SK-N-SH (cell line): ENCODE measurements around the gene TAOK1. TPM values are rescaled to one million over a fixed set of nuclear protein-coding genes. Genes with fewer than 3 reads are reported as not detected.

Experiments used
- CTCF ChIA-PET: fragments of 300-600, 350-600 bp; formaldehyde crosslinking; extraction: SDS; loops from one replicate; lab custom pipeline; 2021; lab: Yijun Ruan, JAX
- POLR2A ChIA-PET: fragments of 350-600 bp; sonication (Branson Sonifier 250); formaldehyde crosslinking; extraction: SDS; loops from one replicate; lab custom pipeline; 2020; ENCODE audit warnings: antibody characterized with exemption, inconsistent platforms; lab: Yijun Ruan, JAX
- DNase-seq: peaks from one replicate; pipeline ENCODE4 v3.0.0; 2012
- H2AFZ ChIP-seq: fragments of 200-600 bp; sonication (generic); 2 replicates; pipeline ENCODE4 v1.8.1; 2016; ENCODE audit warnings: antibody characterized with exemption, mild to moderate bottlenecking, low read depth
- H3F3A ChIP-seq: fragments of 200-600 bp; sonication (generic); replicated peaks from 2 replicates; pipeline ENCODE3; 2016; ENCODE audit warnings: antibody characterized with exemption, mild to moderate bottlenecking; ENCODE audit not compliant: insufficient read depth
- H3K27ac ChIP-seq, 2 experiments: fragments of 200-500 bp in 1 of 2; fragments of 200-600 bp in 1 of 2; sonication (Bioruptor generic) in 1 of 2; sonication (generic), shearing (Covaris generic) in 1 of 2; 2 replicates each; pipeline versions ENCODE4 v1.5.1 to v1.6.1; 2014 to 2016; ENCODE audit warnings: low read depth in 2 of 2, inconsistent platforms in 1 of 2, low read length in 1 of 2, mild to moderate bottlenecking in 1 of 2, mixed read lengths in 1 of 2
- H3K27me3 ChIP-seq: fragments of 200-600 bp; sonication (generic), shearing (Covaris generic); 2 replicates; pipeline ENCODE4 v1.6.1; 2016; ENCODE audit warnings: mixed run types; ENCODE audit not compliant: insufficient read depth
- H3K36me3 ChIP-seq, 2 experiments: fragments of 200-500 bp in 1 of 2; fragments of 200-600 bp in 1 of 2; sonication (Bioruptor generic) in 1 of 2; sonication (generic) in 1 of 2; replicated peaks in 1 of 2; 2 replicates each; pipeline versions ENCODE3 to v1.5.1; 2014 to 2016; ENCODE audit warnings: low read length in 1 of 2, mild to moderate bottlenecking in 1 of 2; ENCODE audit not compliant: insufficient read depth in 2 of 2, control insufficient read depth in 1 of 2
- H3K4me1 ChIP-seq, 2 experiments: fragments of 200-500 bp in 1 of 2; fragments of 200-600 bp in 1 of 2; sonication (Bioruptor generic) in 1 of 2; sonication (generic), shearing (Covaris generic) in 1 of 2; 2 replicates each; pipeline versions ENCODE4 v1.5.1 to v1.6.1; 2014 to 2016; ENCODE audit warnings: low read depth in 1 of 2, low read length in 1 of 2, mixed run types in 1 of 2; ENCODE audit not compliant: insufficient read depth in 2 of 2, control insufficient read depth in 1 of 2
- H3K4me2 ChIP-seq: fragments of 200-600 bp; sonication (generic), shearing (Covaris generic); 2 replicates; pipeline ENCODE4 v1.6.1; 2017; ENCODE audit warnings: mixed run types
- H3K4me3 ChIP-seq, 2 experiments: fragments of 200-500 bp in 1 of 2; fragments of 200-600 bp in 1 of 2; sonication (Bioruptor generic) in 1 of 2; sonication (generic), shearing (Covaris generic) in 1 of 2; 2 replicates each; pipeline versions ENCODE4 v1.5.1 to v1.8.1; 2014 to 2016; ENCODE audit warnings: low read depth in 2 of 2, inconsistent platforms in 1 of 2, low read length in 1 of 2, mild to moderate bottlenecking in 1 of 2, mixed read lengths in 1 of 2, moderate library complexity in 1 of 2
- H3K79me2 ChIP-seq: fragments of 200-600 bp; sonication (generic); 2 replicates; pipeline ENCODE4 v1.8.1; 2017; ENCODE audit warnings: mild to moderate bottlenecking; ENCODE audit not compliant: insufficient read depth
- H3K9ac ChIP-seq: fragments of 200-600 bp; sonication (generic); 2 replicates; pipeline ENCODE4 v1.6.1; 2017; ENCODE audit warnings: mixed run types
- H3K9me2 ChIP-seq: fragments of 200-600 bp; sonication (generic); 2 replicates; pipeline ENCODE4 v1.6.1; 2017; ENCODE audit warnings: mixed run types
- H3K9me3 ChIP-seq: fragments of 200-600 bp; sonication (generic); 2 replicates; pipeline ENCODE4 v1.6.1; 2017; ENCODE audit warnings: mixed run types, mild to moderate bottlenecking, moderate library complexity
- H4K20me1 ChIP-seq: fragments of 200-600 bp; sonication (generic); 2 replicates; pipeline ENCODE4 v1.6.1; 2017; ENCODE audit warnings: mild to moderate bottlenecking, mixed run types; ENCODE audit not compliant: insufficient read depth
- CHD2 ChIP-seq: fragments of 150-350 bp; IDR thresholded peaks from 2 replicates; pipeline ENCODE4 v1.6.1; 2018; ENCODE audit warnings: low read length; ENCODE audit not compliant: partially characterized antibody
- EP300 ChIP-seq, 2 experiments: IDR thresholded peaks; 2 replicates each; pipeline versions ENCODE4 v1.4.0 to v1.6.1; 2012; ENCODE audit warnings: borderline replicate concordance in 1 of 2, low read depth in 1 of 2, low read length in 1 of 2
- FOSL2 ChIP-seq: IDR thresholded peaks from 2 replicates; pipeline ENCODE4 v1.4.0; 2012; ENCODE audit warnings: low read depth, mild to moderate bottlenecking, moderate library complexity, borderline replicate concordance
- FOXJ3 ChIP-seq: sonication (generic); formaldehyde crosslinking; IDR thresholded peaks from 2 replicates; pipeline ENCODE4 v1.5.1; 2020; ENCODE audit warnings: mild to moderate bottlenecking, missing genetic modification reagents
- GABPA ChIP-seq: IDR thresholded peaks from 2 replicates; pipeline ENCODE4 v1.4.0; 2012; ENCODE audit warnings: low read depth, mild to moderate bottlenecking
- GATA2 ChIP-seq: sonication (generic); formaldehyde crosslinking; IDR thresholded peaks from 2 replicates; pipeline ENCODE4 v1.5.0; 2020; ENCODE audit warnings: mild to moderate bottlenecking, missing genetic modification reagents
- MXI1 ChIP-seq: IDR thresholded peaks from 2 replicates; pipeline ENCODE4 v1.6.1; 2012; ENCODE audit warnings: mild to moderate bottlenecking, low read depth, low read length, improper control_type of control experiment
- NFIC ChIP-seq: IDR thresholded peaks from 2 replicates; pipeline ENCODE4 v1.4.0; 2012; ENCODE audit warnings: borderline replicate concordance
- NRF1 ChIP-seq: IDR thresholded peaks from 2 replicates; pipeline ENCODE4 v1.6.1; 2012; ENCODE audit warnings: low read depth, mild to moderate bottlenecking, low read length
- POLR2AphosphoS5 ChIP-seq: IDR thresholded peaks from 2 replicates; pipeline ENCODE4 v1.6.1; 2012; ENCODE audit warnings: low read depth, low read length
- RAD21 ChIP-seq: IDR thresholded peaks from 2 replicates; pipeline ENCODE4 v1.6.1; 2012; ENCODE audit warnings: mild to moderate bottlenecking, low read length
- RXRA ChIP-seq: IDR thresholded peaks from 2 replicates; pipeline ENCODE4 v1.4.0; 2012; ENCODE audit warnings: low read depth, mild to moderate bottlenecking, borderline replicate concordance
- SIN3A ChIP-seq: IDR thresholded peaks from 2 replicates; pipeline ENCODE4 v1.6.1; 2012; ENCODE audit warnings: low read depth, mild to moderate bottlenecking, low read length, moderate library complexity, borderline replicate concordance
- SMC3 ChIP-seq: IDR thresholded peaks from 2 replicates; pipeline ENCODE4 v1.6.1; 2012; ENCODE audit warnings: low read depth, low read length, improper control_type of control experiment
- TEAD4 ChIP-seq: IDR thresholded peaks from 2 replicates; pipeline ENCODE4 v1.4.0; 2012; ENCODE audit warnings: mild to moderate bottlenecking, borderline replicate concordance; ENCODE audit not compliant: insufficient read depth
- YY1 ChIP-seq: IDR thresholded peaks from 2 replicates; pipeline ENCODE4 v1.4.0; 2012; ENCODE audit warnings: low read depth, mild to moderate bottlenecking
- WGBS: methylation state at CpG from one replicate; pipeline ENCODE4 v1.1.6; 2017; ENCODE audit warnings: low lambda C conversion rate; 5-methylcytosine and 5-hydroxymethylcytosine counted together
- polyA plus RNA-seq, 3 experiments: library from polyadenylated mRNA; depleted of rRNA; stranded (reverse); fragments of >200 nt; gene quantifications; 2 replicates each; pipeline ENCODE4 v1.2.3, GENCODE V29; 2012
- TF ChIP-seq, protein P1 (sequence below): IDR thresholded peaks from 2 replicates; pipeline ENCODE4; 2012
- TF ChIP-seq, protein P2 (sequence below): fragments of 150-350 bp; IDR thresholded peaks from 2 replicates; pipeline ENCODE4 v1.6.1; 2017; ENCODE audit warnings: antibody characterized with exemption, low read length, low read depth, borderline replicate concordance
- TF ChIP-seq, protein P3 (sequence below): fragments of 200-600 bp; sonication (generic); IDR thresholded peaks from 2 replicates; pipeline ENCODE4 v1.6.1; 2017; ENCODE audit warnings: antibody characterized with exemption, mild to moderate bottlenecking, moderate library complexity

Gene TAOK1
- polyA plus RNA-seq, 1 of the 3 experiments (the other 2 are of a cell fraction): 5.9 TPM

DNA sequence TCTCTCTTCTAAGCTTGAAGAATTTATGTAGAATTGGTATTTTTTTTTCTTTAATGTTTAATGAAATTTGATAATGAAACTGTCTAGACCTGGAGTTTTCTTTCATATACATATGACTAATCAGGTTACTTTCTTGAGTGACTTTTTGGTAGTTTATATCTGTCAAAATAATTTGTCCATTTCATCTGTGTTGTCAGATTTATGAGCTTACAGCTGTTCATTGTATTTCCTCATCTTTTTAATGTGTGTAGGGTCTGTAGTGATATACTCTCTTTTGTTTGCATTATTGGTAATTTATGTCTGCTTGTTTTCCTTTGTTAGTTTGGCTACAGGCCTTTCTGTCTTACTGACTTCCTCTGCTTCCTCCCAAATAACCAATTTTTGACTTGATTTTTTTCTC, 55.7 kb downstream of the TAOK1 start:
- Histone ChIP-seq H3K36me3 (peaks cover 0 to 17% of the 10 kb centered on the region in 2 experiments), H3K4me2 (no peak overlapping the region), H3K9me2 (no peaks in the 10 kb centered on the region), H3K4me1 (peaks cover 4 to 25% of the 10 kb centered on the region in 2 experiments; a peak in 3 of 4 replicates), H3K27me3 (no peaks in the 10 kb centered on the region), H3F3A (peaks cover 41% of the 10 kb centered on the region), H3K4me3 (no peak overlapping the region), H4K20me1 (peaks cover 97% of the 10 kb centered on the region), H3K9ac (no peak overlapping the region), H3K9me3 (no peaks in the 10 kb centered on the region), H2AFZ (no peak overlapping the region), H3K27ac (peak overlapping the region in 1 of 2 experiments; percentile 62; a peak in 1 of 4 replicates), H3K79me2 (peaks cover 97% of the 10 kb centered on the region)
- no peak for TF ChIP-seq SIN3A
- TF ChIP-seq GABPA: no peak
- TF ChIP-seq CHD2: no peak
- no peak for TF ChIP-seq RXRA
- TF ChIP-seq NFIC: no peak
- TF ChIP-seq MXI1: no peak
- no peak for TF ChIP-seq SMC3
- TF ChIP-seq POLR2AphosphoS5: no peak
- TF ChIP-seq, protein P1, sequence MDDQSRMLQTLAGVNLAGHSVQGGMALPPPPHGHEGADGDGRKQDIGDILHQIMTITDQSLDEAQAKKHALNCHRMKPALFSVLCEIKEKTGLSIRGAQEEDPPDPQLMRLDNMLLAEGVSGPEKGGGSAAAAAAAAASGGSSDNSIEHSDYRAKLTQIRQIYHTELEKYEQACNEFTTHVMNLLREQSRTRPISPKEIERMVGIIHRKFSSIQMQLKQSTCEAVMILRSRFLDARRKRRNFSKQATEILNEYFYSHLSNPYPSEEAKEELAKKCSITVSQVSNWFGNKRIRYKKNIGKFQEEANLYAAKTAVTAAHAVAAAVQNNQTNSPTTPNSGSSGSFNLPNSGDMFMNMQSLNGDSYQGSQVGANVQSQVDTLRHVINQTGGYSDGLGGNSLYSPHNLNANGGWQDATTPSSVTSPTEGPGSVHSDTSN: no peak
- TF ChIP-seq YY1: no peak
- TF ChIP-seq RAD21: no peak
- no peak for TF ChIP-seq NRF1
- TF ChIP-seq, protein P2, sequence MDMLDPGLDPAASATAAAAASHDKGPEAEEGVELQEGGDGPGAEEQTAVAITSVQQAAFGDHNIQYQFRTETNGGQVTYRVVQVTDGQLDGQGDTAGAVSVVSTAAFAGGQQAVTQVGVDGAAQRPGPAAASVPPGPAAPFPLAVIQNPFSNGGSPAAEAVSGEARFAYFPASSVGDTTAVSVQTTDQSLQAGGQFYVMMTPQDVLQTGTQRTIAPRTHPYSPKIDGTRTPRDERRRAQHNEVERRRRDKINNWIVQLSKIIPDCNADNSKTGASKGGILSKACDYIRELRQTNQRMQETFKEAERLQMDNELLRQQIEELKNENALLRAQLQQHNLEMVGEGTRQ: no peak
- TF ChIP-seq GATA2: no peak
- no peak for DNase-seq
- ChIA-PET POLR2A (no interaction called here), CTCF (interaction anchor here (0.8 kb wide), 1 partner anchor 14 kb away, joined by 3 read pairs; no protein-coding TSS in a partner anchor)

- Histone ChIP-seq H2AFZ (no peak overlapping the region), H3K4me2 (no peak overlapping the region), H3K9me2 (no peaks in the 10 kb centered on the region), H3K36me3 (peaks cover 17 to 34% of the 10 kb centered on the region in 2 experiments), H3K4me1 (peaks cover 4 to 8% of the 10 kb centered on the region in 2 experiments; a peak in 3 of 4 replicates), H3F3A (peaks cover 20% of the 10 kb centered on the region), H3K4me3 (no peak overlapping the region), H3K79me2 (peaks cover 99% of the 10 kb centered on the region), H3K27ac (no peak overlapping the region), H3K9ac (no peak overlapping the region), H3K27me3 (no peaks in the 10 kb centered on the region), H3K9me3 (no peaks in the 10 kb centered on the region), H4K20me1 (peaks cover 69% of the 10 kb centered on the region)
- no peak for DNase-seq
- 98% methylated on average over 5 of the region's 5 CpGs for WGBS
- TF ChIP-seq, protein P3, sequence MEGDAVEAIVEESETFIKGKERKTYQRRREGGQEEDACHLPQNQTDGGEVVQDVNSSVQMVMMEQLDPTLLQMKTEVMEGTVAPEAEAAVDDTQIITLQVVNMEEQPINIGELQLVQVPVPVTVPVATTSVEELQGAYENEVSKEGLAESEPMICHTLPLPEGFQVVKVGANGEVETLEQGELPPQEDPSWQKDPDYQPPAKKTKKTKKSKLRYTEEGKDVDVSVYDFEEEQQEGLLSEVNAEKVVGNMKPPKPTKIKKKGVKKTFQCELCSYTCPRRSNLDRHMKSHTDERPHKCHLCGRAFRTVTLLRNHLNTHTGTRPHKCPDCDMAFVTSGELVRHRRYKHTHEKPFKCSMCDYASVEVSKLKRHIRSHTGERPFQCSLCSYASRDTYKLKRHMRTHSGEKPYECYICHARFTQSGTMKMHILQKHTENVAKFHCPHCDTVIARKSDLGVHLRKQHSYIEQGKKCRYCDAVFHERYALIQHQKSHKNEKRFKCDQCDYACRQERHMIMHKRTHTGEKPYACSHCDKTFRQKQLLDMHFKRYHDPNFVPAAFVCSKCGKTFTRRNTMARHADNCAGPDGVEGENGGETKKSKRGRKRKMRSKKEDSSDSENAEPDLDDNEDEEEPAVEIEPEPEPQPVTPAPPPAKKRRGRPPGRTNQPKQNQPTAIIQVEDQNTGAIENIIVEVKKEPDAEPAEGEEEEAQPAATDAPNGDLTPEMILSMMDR: no peak
- TF ChIP-seq TEAD4 (no peak), POLR2AphosphoS5 (no peak), FOSL2 (no peak), FOXJ3 (CRISPR knock-in tag) (no peak), SMC3 (no peak), EP300 (IDR thresholded peaks at IDR 0.05; ENCODE audit: borderline replicate concordance in 1 of 2, low read depth in 1 of 2, low read length in 1 of 2) (no peak), RXRA (no peak)
- ChIA-PET POLR2A (no interaction called here), CTCF (interaction anchor here (1.4 kb wide), 1 partner anchor 10 kb away, joined by 5 read pairs; no protein-coding TSS in a partner anchor)
These were observed 59.9 kb downstream of the TAOK1 start for GRCh38 chr17:29449865-29450671.
